ENCODE data around the gene NAALADL2.

- TF ChIP-seq RAD21 (IDR thresholded peaks at IDR 0.05; ENCODE audit: low read depth), result no peak
- no peak for TF ChIP-seq CEBPB (IDR thresholded peaks at IDR 0.05)
- no peak for TF ChIP-seq EP300 (IDR thresholded peaks at IDR 0.05; ENCODE audit: borderline replicate concordance)
- no peak for TF ChIP-seq TEAD4 (IDR thresholded peaks at IDR 0.05)
- TF ChIP-seq TCF12 (IDR thresholded peaks at IDR 0.05; ENCODE audit: low read depth), result no peak
- no peak for TF ChIP-seq NFIC (IDR thresholded peaks at IDR 0.05)
- TF ChIP-seq MAX (IDR thresholded peaks at IDR 0.05), result no peak
- TF ChIP-seq, protein P1, sequence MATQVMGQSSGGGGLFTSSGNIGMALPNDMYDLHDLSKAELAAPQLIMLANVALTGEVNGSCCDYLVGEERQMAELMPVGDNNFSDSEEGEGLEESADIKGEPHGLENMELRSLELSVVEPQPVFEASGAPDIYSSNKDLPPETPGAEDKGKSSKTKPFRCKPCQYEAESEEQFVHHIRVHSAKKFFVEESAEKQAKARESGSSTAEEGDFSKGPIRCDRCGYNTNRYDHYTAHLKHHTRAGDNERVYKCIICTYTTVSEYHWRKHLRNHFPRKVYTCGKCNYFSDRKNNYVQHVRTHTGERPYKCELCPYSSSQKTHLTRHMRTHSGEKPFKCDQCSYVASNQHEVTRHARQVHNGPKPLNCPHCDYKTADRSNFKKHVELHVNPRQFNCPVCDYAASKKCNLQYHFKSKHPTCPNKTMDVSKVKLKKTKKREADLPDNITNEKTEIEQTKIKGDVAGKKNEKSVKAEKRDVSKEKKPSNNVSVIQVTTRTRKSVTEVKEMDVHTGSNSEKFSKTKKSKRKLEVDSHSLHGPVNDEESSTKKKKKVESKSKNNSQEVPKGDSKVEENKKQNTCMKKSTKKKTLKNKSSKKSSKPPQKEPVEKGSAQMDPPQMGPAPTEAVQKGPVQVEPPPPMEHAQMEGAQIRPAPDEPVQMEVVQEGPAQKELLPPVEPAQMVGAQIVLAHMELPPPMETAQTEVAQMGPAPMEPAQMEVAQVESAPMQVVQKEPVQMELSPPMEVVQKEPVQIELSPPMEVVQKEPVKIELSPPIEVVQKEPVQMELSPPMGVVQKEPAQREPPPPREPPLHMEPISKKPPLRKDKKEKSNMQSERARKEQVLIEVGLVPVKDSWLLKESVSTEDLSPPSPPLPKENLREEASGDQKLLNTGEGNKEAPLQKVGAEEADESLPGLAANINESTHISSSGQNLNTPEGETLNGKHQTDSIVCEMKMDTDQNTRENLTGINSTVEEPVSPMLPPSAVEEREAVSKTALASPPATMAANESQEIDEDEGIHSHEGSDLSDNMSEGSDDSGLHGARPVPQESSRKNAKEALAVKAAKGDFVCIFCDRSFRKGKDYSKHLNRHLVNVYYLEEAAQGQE (IDR thresholded peaks at IDR 0.05; ENCODE audit: low read depth), result no peak
- no peak for TF ChIP-seq EGR1 (IDR thresholded peaks at IDR 0.05)
- TF ChIP-seq CREB1 (IDR thresholded peaks at IDR 0.05; ENCODE audit: low read depth), result no peak
- no peak for TF ChIP-seq ZBTB7A (IDR thresholded peaks at IDR 0.05; ENCODE audit: low read depth)
These were observed 911.3 kb downstream of the NAALADL2 start for GRCh38 chr3:175770426-175770825.
